Astrocyte (in vitro differentiated cells and primary cell): ENCODE measurements around the gene XPNPEP3.

Source experiments
- EZH2 ChIP-seq: IDR thresholded peaks from 2 replicates; pipeline ENCODE4 v1.6.1; 2012; ENCODE audit warnings: mild to moderate bottlenecking, low read length, inconsistent platforms; ENCODE audit not compliant: insufficient read depth
- TF ChIP-seq, protein P1 (sequence below): IDR thresholded peaks from 2 replicates; pipeline ENCODE4 v1.5.1; 2011; ENCODE audit warnings: low read depth, mild to moderate bottlenecking, inconsistent platforms, low read length, moderate library complexity; ENCODE audit not compliant: insufficient read depth

DNA sequence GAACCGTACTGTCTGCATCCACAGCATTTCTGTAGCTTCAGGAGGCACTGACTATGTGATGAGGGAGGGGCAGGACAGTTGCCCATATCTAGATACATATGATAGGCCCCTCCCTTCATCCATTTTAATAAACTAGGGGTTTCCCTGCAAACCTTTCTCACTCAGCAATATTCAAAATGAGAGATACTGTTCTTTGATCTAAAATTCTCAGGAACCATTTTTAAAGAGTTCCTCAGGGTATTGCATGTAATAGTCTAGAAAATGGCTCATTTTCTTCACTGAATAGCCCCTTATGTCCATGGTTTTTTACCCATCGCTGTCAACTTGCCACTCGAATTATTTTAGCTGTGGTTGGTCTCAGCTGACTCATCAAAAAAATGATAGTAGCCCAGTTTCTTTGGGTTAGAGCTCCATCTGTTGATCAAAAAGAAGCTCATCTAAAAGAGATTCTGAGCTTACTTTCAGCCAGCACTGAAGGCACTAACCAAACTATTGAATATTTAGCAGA lies 42.0 kb downstream of the XPNPEP3 start:
- TF ChIP-seq, protein P1, sequence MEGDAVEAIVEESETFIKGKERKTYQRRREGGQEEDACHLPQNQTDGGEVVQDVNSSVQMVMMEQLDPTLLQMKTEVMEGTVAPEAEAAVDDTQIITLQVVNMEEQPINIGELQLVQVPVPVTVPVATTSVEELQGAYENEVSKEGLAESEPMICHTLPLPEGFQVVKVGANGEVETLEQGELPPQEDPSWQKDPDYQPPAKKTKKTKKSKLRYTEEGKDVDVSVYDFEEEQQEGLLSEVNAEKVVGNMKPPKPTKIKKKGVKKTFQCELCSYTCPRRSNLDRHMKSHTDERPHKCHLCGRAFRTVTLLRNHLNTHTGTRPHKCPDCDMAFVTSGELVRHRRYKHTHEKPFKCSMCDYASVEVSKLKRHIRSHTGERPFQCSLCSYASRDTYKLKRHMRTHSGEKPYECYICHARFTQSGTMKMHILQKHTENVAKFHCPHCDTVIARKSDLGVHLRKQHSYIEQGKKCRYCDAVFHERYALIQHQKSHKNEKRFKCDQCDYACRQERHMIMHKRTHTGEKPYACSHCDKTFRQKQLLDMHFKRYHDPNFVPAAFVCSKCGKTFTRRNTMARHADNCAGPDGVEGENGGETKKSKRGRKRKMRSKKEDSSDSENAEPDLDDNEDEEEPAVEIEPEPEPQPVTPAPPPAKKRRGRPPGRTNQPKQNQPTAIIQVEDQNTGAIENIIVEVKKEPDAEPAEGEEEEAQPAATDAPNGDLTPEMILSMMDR, result peak; percentile 64
- no peak for TF ChIP-seq EZH2
